Coronary artery (tissue), 2 donors: ENCODE measurements around the gene PTPRM.

Experiments
- DNase-seq: peaks from one replicate; pipeline ENCODE4 v3.0.0-alpha.2; 2017; ENCODE audit warnings: low spot score
- H3K27ac ChIP-seq, 2 donors: fragments of 200-600 bp; sonication (generic); one replicate each; pipeline ENCODE4 v1.5.1; 2016 to 2019
- H3K4me3 ChIP-seq: fragments of 200-600 bp; sonication (generic); 2 replicates; pipeline ENCODE4 v1.5.1; 2016; ENCODE audit warnings: mild to moderate bottlenecking, moderate library complexity
- TF ChIP-seq, protein P1 (sequence below): fragments of 200-600 bp; sonication (generic); IDR thresholded peaks from one replicate; pipeline ENCODE4 v1.5.1; 2019; ENCODE audit warnings: antibody characterized with exemption

PTPRM gene

DNA sequence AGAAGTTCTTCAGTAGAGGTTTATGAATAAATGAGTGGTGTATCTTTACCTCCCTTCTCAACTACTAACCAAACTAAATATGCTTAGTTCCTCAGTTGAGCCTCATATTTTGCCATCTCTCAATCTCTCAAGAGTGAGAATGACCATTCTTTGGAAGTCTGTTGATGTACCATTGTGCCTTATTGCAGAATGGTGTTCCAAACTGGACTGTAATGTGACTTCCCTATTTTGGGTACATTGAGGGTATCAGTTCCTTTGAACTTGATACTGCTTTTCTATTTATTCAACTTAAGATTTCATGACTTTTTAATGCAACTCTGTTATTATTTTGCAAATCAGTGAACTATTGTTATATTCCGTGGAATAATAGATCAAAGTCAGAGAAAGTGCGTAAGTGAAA is 159.4 kb downstream of the PTPRM start:
- Histone ChIP-seq H3K27ac (no peak overlapping the region), H3K4me3 (no peak overlapping the region)
- DNase-seq: no peak
- TF ChIP-seq, protein P1, sequence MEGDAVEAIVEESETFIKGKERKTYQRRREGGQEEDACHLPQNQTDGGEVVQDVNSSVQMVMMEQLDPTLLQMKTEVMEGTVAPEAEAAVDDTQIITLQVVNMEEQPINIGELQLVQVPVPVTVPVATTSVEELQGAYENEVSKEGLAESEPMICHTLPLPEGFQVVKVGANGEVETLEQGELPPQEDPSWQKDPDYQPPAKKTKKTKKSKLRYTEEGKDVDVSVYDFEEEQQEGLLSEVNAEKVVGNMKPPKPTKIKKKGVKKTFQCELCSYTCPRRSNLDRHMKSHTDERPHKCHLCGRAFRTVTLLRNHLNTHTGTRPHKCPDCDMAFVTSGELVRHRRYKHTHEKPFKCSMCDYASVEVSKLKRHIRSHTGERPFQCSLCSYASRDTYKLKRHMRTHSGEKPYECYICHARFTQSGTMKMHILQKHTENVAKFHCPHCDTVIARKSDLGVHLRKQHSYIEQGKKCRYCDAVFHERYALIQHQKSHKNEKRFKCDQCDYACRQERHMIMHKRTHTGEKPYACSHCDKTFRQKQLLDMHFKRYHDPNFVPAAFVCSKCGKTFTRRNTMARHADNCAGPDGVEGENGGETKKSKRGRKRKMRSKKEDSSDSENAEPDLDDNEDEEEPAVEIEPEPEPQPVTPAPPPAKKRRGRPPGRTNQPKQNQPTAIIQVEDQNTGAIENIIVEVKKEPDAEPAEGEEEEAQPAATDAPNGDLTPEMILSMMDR: no peak

DNA sequence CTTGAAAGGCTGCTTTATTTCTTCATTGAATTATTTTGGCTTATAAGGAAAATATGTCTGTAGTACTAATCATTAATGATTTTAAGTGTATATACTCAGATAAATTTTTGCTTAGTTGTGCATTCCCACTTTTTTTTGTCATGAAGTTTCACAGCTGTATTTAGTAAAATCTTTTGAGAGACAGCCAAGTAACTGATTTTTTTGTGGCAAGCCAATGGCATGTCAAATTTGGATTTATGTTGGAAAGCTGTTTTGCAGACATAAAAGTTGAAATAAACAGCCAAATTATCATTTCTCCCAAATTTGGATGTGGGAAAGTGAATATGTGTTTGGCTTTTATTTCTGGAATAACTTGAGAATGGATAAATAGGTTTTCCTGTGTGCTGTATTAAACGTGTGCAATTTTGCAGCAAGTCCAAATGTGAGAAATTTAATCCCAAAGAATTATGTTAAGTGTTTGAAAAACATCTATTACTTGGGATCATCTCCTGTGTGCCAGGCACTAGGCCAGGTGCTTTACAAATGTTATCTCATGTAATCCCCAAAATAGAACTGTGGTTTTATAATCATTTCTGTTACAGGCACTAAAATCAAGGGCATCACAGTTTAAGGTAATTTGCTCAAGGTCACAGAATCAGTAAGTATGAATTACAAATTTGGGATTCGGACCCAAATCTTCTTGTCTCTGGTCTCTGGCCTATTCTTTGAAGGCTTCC is 160.4 kb downstream of the PTPRM start:
- DNase-seq: no peak
- Histone ChIP-seq H3K4me3 (no peak overlapping the region), H3K27ac (no peak overlapping the region)
- TF ChIP-seq, protein P1: no peak

DNA sequence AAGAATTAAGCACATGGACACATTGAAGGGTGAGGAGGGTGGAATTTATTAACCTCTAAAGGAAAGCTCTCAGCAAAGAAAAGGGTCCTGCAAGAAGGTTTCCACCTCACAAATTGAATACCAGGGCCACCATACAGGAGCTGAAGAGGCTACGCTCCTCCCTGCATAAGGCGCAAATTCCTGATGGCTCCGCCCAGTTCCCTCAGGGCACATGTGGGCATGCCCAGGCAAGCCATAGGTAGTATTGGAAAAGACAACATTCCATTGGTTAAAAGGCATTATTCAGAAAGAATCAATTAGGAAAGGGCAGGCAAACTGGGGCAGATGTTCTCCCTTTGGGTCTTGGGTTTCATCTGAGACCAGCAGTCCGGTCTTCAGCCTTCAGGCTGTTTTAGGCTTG is 161.2 kb downstream of the PTPRM start:
- H3K27ac ChIP-seq: no peak overlapping the region
- TF ChIP-seq, protein P1: no peak
- no peak for DNase-seq
- no peak overlapping the region for H3K4me3 ChIP-seq

DNA sequence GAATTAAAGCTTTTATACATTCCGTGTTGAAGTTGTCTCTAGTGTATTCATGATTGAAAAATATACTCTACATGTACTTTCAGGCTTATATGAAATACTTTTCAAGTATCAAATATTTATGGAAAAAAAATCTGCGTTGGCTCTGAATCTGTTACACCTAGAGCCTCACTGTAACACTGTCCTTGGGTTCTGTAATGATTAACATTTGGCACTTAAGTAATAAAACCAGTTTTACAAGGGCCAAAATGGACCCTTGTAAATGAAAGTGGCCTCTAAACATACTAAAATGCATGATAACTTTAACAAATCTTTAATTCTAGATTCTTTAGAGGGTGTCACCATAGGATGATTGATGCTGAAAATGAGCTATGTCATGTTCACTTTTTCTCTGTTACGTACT is 162.8 kb downstream of the PTPRM start:
- H3K4me3 ChIP-seq: no peak overlapping the region
- no peak overlapping the region for H3K27ac ChIP-seq
- TF ChIP-seq, protein P1: no peak
- no peak for DNase-seq

GRCh38 chr18:7730682-7731081 is 163.6 kb downstream of the PTPRM start:
- no peak overlapping the region for H3K27ac ChIP-seq
- H3K4me3 ChIP-seq: no peak overlapping the region
- TF ChIP-seq, protein P1: no peak
- no peak for DNase-seq

DNA sequence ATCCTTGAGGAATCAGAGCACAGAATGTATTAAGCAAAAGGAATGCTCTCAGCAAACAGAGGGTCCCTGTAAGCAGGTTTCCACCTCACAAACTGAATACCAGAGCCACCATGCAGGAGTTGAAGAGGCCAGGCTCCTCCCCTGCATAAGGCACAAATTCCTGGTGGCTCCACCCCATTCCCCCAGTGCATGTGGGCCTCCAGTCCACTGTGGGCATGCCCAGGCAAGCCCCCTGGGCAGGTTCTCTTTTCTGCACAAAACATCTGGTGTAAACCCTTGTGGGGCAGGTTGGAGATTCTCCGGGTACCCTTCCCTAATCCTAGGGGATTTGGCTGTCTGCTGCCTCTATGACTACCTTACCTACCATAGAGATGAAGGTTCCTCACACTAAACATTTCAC is 166.5 kb downstream of the PTPRM start:
- Histone ChIP-seq H3K4me3 (no peak overlapping the region), H3K27ac (no peak overlapping the region)
- no peak for DNase-seq
- TF ChIP-seq, protein P1: no peak

- Histone ChIP-seq H3K4me3 (no peak overlapping the region), H3K27ac (no peak overlapping the region)
- no peak for DNase-seq
- TF ChIP-seq, protein P1: no peak
Measured at GRCh38 chr18:7735196-7735595, 168.1 kb downstream of the PTPRM start.
